ENCODE results near the gene PRELID3B.
"Not testable (repeated sequence)": the region's sequence is repeated elsewhere in the genome, so short reads cannot be mapped to it uniquely, and the experiment has no call there.

PRELID3B gene

GRCh38 chr20:59025086-59025485 lies 17.5 kb downstream of the PRELID3B start:
- DNase-seq, result no peak

DNA sequence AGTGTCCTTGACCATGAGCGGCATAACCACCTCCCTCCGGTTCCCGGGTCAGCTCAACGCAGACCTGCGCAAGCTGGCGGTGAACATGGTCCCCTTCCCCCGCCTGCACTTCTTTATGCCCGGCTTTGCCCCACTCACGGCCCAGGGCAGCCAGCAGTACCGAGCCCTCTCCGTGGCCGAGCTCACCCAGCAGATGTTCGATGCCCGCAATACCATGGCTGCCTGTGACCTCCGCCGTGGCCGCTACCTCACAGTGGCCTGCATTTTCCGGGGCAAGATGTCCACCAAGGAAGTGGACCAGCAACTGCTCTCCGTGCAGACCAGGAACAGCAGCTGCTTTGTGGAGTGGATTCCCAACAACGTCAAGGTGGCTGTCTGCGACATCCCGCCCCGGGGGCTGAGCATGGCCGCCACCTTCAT lies 18.5 kb downstream of the PRELID3B start:
- no peak for DNase-seq

DNA sequence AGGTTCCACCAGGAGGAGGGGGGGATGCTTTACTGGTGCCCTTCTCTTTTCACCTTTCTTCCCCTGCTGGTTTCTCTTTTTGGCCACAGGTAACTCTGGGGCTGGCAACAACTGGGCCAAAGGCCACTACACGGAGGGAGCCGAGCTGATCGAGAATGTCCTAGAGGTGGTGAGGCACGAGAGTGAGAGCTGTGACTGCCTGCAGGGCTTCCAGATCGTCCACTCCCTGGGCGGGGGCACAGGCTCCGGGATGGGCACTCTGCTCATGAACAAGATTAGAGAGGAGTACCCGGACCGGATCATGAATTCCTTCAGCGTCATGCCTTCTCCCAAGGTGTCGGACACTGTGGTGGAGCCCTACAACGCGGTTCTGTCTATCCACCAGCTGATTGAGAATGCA lies 19.0 kb downstream of the PRELID3B start:
- DNase-seq, result no peak

- no peak for DNase-seq
Observed at GRCh38 chr20:59022754-59023153, 19.8 kb downstream of the PRELID3B start.

- no peak for DNase-seq
Observed at GRCh38 chr20:59020938-59021551, 21.5 kb downstream of the PRELID3B start.

DNA sequence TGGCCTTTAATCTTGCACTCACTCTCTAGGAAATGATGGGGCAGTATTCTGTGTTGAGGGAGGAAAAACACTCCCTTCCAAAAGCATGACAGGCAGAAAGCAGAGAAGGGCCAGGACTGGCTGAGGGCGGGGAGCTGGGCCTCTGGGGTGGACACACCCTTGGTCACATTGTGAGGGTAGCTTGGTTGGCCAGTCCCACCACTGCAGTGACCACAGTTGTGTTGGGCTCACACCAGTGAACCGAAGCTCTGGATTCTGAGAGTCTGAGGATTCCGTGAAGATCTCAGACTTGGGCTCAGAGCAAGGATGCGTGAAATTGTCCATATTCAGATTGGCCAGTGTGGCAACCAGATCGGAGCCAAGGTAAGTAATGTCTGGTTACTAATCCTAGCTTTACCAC lies 23.4 kb downstream of the PRELID3B start, which contains the start of gene TUBB1:
TSS of gene TUBB1 (plus strand) at position 213 of the 400 bp plus-strand sequence. CDS start at position 307, 94 bp downstream.
- DNase-seq, result no peak

- no peak for DNase-seq
Observed at GRCh38 chr20:59018817-59019216, 23.8 kb downstream of the PRELID3B start.

- DNase-seq, result no peak
Observed at GRCh38 chr20:59017493-59018231, 24.9 kb downstream of the PRELID3B start.

DNA sequence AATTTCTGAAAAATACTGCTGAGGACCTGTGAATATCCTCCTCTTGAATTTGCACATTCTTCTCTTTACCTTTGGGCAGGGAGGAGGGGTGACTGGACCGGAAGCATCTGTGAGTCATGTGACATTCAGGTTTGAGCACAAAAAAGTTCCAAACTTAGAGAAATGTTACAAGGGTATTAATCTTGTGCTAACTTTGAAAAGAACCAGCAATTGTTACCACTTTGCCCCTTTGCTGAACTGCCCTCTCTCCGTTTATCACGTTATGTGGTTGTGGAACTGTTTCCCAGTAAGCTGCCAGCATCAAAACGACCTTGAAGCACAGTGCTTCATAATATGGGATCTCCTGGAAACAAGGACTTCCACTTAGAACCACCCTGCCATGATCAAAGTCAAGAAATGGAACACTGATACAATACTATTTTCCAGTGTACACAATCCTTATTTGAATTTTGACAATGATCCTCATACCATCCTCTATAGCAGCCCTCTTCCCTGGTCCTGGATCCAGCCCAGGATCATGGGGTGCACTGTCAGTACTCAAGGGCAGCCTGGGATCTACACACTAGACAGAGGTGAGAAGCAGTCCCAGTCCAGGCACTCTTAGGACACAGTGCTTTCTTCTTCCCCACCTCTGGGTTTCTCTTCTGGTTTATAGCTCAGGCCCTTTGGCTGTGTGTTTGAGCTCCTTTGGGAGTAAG lies 25.6 kb downstream of the PRELID3B start:
- DNase-seq, result no peak

DNA sequence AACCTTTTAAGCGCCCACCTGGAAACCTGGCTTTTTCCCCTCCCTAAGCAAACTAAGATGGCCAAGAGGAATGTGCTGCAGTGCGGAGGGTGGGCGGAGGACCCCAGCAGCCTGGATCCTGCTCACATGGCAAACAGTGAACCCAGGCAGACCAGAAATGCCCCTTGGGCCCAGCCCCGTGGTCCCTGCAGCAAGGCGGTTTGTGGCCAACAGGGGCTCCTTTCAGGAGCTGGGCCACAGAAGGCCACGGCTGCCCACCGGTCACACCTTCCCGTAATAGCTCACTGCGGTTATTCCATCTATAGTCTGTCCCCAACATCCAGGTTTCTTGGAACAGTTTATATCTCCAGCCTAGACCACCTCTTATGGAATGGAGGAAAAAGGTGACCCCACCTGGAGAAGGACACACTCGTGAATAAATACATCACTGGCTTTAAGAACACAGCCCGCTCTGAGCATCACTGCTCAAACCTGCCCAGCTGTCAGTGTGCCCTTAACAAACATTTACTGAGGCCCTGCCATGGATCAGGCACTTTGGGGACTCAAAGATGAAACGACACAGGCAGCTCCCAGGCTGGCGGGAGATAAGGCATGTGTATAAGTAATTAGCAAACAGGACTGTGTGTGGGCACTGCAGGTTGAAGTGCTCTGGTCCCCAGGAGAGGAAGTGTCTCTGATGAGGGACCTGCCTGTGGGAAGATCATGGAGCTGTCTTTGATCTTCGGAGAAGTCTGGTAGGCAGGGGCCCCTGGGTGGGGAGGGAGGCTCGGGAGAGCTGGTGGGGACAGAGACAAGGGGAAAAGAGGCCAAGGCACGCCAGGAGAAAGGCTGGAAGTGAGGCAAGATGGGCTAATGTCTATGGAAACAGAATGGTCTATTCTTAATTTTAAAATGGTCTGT lies 26.5 kb downstream of the PRELID3B start:
- no peak for DNase-seq

- no peak for DNase-seq
Observed at GRCh38 chr20:59015411-59015810, 27.2 kb downstream of the PRELID3B start.

- DNase-seq, result no peak
Observed at GRCh38 chr20:59014680-59015389, 27.8 kb downstream of the PRELID3B start.

GRCh38 chr20:59013959-59014608 lies 28.5 kb downstream of the PRELID3B start:
- DNase-seq, result no peak

DNA sequence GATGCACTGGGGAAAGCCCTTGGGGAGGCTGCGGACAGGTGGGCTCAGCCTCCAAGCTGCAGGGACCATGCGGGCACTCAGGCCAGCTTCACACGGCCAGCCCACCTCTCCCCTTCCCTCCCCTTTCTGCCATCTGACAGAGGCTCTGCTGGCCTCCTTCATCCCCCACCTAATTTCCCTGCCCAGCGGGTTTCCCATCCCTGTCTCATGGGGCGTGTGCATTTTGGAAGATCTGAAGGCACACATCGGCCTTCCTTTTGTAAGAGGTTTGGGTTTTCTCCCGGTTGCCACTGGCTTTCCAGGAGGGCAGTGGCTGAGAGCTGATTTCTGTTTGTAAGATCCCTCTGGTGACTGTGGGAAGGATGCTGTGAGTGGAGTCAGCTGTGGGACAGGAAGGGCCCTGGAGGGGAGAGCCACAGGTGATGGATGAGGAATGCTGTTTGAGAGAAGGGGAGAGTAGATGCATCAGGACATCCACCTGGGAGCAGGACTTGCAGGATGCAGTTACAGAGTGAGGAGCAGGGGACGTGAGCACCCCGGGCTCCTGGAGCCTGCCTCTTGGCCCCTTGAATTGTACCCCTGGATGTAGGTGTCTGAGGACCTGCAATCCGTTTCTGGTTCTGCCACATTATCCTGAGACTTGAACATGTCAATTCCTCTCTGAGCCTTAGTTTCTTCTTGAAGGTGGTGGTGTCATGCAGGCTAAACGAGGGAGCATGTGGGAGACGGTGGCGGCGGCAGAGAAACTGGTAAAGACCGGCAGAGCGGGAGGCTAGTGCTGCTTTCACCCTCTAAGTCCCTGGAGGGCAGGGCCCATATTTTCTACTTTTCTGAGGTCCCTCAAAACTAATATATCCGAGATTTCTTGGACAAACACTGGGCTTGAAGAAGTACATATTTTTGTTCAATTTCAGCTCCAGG lies 29.3 kb downstream of the PRELID3B start:
- DNase-seq, result no peak

DNA sequence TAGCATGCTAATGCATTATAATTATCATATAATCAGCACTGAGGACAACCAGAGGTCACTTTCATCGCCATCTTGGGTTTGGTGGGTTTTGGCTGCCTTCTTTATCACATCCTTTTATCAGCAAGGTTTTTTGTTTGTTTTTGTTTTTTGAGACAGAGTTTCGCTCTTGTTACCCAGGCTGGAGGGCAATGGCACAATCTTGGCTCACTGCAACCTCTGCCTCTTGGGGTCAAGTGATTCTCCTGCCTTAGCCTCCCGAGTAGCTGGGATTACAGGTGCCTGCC lies 30.8 kb downstream of the PRELID3B start:
- not testable (repeated sequence) for DNase-seq

DNA sequence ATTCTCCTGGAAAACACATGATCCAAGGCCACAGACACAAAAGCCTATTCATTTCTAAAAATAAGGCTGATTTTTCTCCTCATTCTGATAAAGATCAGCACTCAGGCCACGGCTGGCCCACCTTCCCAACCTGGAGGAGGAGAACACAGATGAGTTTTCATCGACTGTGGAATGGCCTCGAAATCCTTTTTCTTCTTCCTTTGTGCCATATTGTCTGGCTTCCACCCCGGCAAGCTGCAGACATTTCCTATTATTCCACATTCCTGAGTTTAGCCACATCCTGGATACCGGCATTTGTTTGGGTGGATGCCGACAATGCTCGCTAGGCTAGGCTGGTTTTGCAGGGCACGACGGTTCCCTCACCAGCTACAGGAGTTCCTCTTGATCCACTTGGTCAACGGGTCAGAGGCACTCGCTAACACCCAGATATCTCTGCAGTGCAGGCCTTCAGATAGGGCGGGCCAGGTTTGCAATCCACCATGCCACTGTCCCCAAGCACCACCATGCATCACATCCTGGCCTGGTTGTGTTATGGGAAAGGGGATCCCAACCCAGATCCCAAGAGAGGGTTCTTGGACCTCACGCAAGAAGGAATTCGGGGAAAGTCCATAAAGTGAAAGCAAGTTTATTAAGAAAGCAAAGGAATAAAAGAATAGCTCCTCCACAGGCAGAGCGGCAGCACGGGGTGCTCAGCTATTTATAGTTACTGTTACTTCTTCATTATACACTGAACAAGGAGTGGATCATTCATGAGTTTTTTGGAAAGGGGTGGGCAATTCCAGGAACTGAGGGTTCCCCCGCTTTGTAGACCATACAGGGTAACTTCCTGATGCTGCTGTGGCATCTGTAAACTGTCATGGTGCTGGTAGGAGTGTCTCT lies 31.4 kb downstream of the PRELID3B start:
- DNase-seq, result no peak

- DNase-seq, result no peak
Observed at GRCh38 chr20:59010321-59010994, 32.1 kb downstream of the PRELID3B start.

DNA sequence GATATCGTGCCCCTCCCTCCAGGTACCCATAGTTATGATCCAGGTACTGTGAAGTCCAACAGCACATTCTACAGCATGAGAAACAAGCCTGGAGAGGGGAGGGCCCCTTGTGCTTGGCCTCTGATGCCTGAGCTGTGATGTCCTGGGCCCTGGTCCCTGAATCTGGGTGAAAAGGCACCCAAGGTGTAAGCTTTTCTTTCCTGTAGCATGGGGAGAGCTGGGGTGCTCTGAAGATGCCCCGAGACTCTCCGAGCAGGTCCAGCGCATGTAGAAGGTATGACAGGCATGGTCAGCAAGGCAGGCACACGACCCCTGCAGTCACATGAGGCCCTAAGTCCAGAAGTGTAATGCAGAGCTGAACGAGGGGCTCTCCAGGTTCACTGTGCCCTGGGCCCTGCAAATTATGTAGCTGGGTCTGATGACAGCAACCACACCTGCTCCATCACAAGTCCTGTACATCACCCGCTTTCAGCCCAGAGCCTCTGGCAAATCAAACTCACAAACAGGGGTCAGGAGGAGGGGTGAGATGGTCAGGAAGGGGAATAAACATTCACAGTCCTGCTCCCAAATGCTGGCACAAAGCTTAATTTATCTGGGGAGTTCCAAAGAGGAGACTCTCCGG lies 33.8 kb downstream of the PRELID3B start:
- no peak for DNase-seq

Measured in activated CD4-positive, CD25-positive, alpha-beta regulatory T cell (primary cell).